K562 (cell line): ENCODE data around the gene ZC3H7B. TPM values are rescaled to one million over a fixed set of nuclear protein-coding genes. Genes with fewer than 3 reads are reported as not detected.

Experiments
- ARID2 ChIP-seq: fragments of 450-650 bp; IDR thresholded peaks from 2 replicates; pipeline ENCODE4 v1.6.1; 2017; ENCODE audit warnings: antibody characterized with exemption, mild to moderate bottlenecking
- BCOR ChIP-seq: fragments of 450-650 bp; IDR thresholded peaks from 2 replicates; pipeline ENCODE4 v1.6.1; 2016
- EP400 ChIP-seq: fragments of 450-650 bp; IDR thresholded peaks from 2 replicates; pipeline ENCODE4 v1.6.1; 2017; ENCODE audit warnings: antibody characterized with exemption, mild to moderate bottlenecking, moderate library complexity
- HDGF ChIP-seq: fragments of 450-650 bp; IDR thresholded peaks from 2 replicates; pipeline ENCODE4 v1.6.1; 2016
- KDM5B ChIP-seq: fragments of 200-600 bp; sonication (generic); IDR thresholded peaks from 2 replicates; pipeline ENCODE4 v1.6.1; 2012; ENCODE audit warnings: low read depth, mild to moderate bottlenecking, moderate library complexity, low read length, control low read depth, inconsistent platforms; ENCODE audit not compliant: insufficient replicate concordance
- MAZ ChIP-seq, 2 experiments: fragments of 450-650 bp in 1 of 2; sonication (generic) in 1 of 2; formaldehyde crosslinking; IDR thresholded peaks in 1 of 2; conservative IDR thresholded peaks in 1 of 2; 2 replicates each; pipeline versions ENCODE4 v1.4.0 to v1.5.0; 2020; ENCODE audit warnings: mild to moderate bottlenecking in 1 of 2, missing genetic modification reagents in 1 of 2
- MBD2 ChIP-seq: sonication (generic); IDR thresholded peaks from 2 replicates; pipeline ENCODE4 v1.6.1; 2016; ENCODE audit warnings: low read depth, borderline replicate concordance
- PCBP2 ChIP-seq: fragments of 200-400 bp; formaldehyde crosslinking; IDR thresholded peaks from 2 replicates; pipeline ENCODE4 v1.6.1; 2018; ENCODE audit warnings: low read length, low read depth, mild to moderate bottlenecking, moderate library complexity; ENCODE audit not compliant: poor library complexity, severe bottlenecking
- SAP30 ChIP-seq: fragments of 200-600 bp; sonication (generic); IDR thresholded peaks from 2 replicates; pipeline ENCODE4 v1.6.1; 2012; ENCODE audit warnings: borderline replicate concordance, low read depth, mild to moderate bottlenecking, moderate library complexity, low read length, control low read depth, inconsistent platforms; ENCODE audit not compliant: insufficient read depth, poor library complexity, severe bottlenecking
- ZBTB7A ChIP-seq: IDR thresholded peaks from 2 replicates; pipeline ENCODE4 v1.6.1; 2011; ENCODE audit warnings: low read depth, mild to moderate bottlenecking, low read length, moderate library complexity, borderline replicate concordance; ENCODE audit not compliant: control insufficient read depth
- ZFP36 ChIP-seq: fragments of 150-350 bp; IDR thresholded peaks from 2 replicates; pipeline ENCODE4 v1.6.1; 2018; ENCODE audit warnings: low read length, low read depth; ENCODE audit not compliant: partially characterized antibody
- ZNF280A ChIP-seq: fragments of 450-650 bp; IDR thresholded peaks from 2 replicates; pipeline ENCODE4 v1.6.1; 2018; ENCODE audit warnings: mild to moderate bottlenecking, low read depth; ENCODE audit not compliant: partially characterized antibody
- ZNF507 ChIP-seq: conservative IDR thresholded peaks from 2 replicates; pipeline ENCODE4 v1.6.1; 2017; ENCODE audit warnings: missing genetic modification characterization, missing compliant biosample characterization
- polyA plus RNA-seq, 8 experiments: library from polyadenylated mRNA; depleted of rRNA in 4 of 8; stranded (reverse) in 5 of 8; unstranded in 3 of 8; fragments of >200 nt; fragmentation: Nextera tagmentation in 2 of 8; fragmentation: Illumina TruSeq in 1 of 8; extraction: Ambion mirVana in 2 of 8; extraction: Trizol in 1 of 8; gene quantifications; 2 replicates each; pipeline versions ENCODE4 v1.2.1 to v1.2.3, GENCODE V29; 2011 to 2014; ENCODE audit warnings: inconsistent platforms in 1 of 8, missing spikeins in 1 of 8
- total RNA-seq, 7 experiments: library from RNA; depleted of rRNA in 6 of 7; stranded (reverse); fragments of >200 nt in 6 of 7; fragmentation: Illumina TruSeq in 2 of 7; extraction: Trizol in 2 of 7; gene quantifications; 2 replicates each; pipeline versions ENCODE4 v1.2.1 to v1.2.3, GENCODE V29; 2011 to 2021; ENCODE audit warnings: low replicate concordance in 1 of 7
- TF ChIP-seq, protein P1 (sequence below): fragments of 200-800 bp; sonication (Bioruptor generic); IDR thresholded peaks from 2 replicates; pipeline ENCODE4 v1.6.1; 2017; ENCODE audit warnings: missing genetic modification characterization, missing compliant biosample characterization
- TF ChIP-seq, protein P2 (sequence below), 2 experiments: IDR thresholded peaks; 2 replicates each; pipeline ENCODE4 v1.6.1; 2011; ENCODE audit warnings: borderline replicate concordance in 1 of 2, control low read depth in 1 of 2, low read depth in 1 of 2, low read length in 1 of 2, mild to moderate bottlenecking in 1 of 2, mixed read lengths in 1 of 2, moderate library complexity in 1 of 2; ENCODE audit not compliant: insufficient read depth in 1 of 2, insufficient read length in 1 of 2, poor library complexity in 1 of 2, severe bottlenecking in 1 of 2; ENCODE audit errors: extremely low read depth in 1 of 2

Gene ZC3H7B
- total and polyA plus RNA-seq, 9 of the 15 experiments (the other 6 are each of a cell fraction or from before 2014, with no cell fraction given), result 0.07 to 49.8 (median 26.8) TPM

DNA sequence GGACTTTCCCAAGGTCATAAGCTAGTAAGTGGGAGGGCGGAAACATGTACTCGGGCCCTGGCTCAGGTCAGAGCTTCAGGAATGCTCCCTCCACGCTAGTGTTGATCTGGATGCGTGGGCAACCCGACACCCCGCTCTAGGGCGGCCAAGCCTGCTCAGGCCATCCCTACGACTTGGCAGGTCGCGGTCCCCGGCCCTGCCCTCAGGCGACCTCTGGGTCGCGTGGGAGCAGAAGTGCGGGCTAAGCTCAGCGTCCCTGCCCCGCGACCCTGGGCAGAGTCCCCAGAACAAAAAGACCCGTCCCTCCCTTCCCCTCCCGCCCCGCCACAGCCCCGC lies 79.6 kb downstream of the ZC3H7B start (continued):
- TF ChIP-seq ZNF280A, result no peak
- TF ChIP-seq ZNF507 (tag), result no peak
- TF ChIP-seq ZBTB7A, result peak; percentile 36; the same call in 1 of the 2 replicates
- peak; percentile 65; the same call in 1 of the 2 replicates for TF ChIP-seq EP400
- TF ChIP-seq ARID2, result no peak
- TF ChIP-seq MBD2, result 0 out of 2 replicates have a peak, but pooled peaks have one; percentile 8
- TF ChIP-seq HDGF, result no peak
- TF ChIP-seq SAP30, result peak; percentile 64
- TF ChIP-seq, protein P1, sequence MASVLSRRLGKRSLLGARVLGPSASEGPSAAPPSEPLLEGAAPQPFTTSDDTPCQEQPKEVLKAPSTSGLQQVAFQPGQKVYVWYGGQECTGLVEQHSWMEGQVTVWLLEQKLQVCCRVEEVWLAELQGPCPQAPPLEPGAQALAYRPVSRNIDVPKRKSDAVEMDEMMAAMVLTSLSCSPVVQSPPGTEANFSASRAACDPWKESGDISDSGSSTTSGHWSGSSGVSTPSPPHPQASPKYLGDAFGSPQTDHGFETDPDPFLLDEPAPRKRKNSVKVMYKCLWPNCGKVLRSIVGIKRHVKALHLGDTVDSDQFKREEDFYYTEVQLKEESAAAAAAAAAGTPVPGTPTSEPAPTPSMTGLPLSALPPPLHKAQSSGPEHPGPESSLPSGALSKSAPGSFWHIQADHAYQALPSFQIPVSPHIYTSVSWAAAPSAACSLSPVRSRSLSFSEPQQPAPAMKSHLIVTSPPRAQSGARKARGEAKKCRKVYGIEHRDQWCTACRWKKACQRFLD, result peak; percentile 51; the same call in 1 of the 2 replicates
- TF ChIP-seq, protein P2, sequence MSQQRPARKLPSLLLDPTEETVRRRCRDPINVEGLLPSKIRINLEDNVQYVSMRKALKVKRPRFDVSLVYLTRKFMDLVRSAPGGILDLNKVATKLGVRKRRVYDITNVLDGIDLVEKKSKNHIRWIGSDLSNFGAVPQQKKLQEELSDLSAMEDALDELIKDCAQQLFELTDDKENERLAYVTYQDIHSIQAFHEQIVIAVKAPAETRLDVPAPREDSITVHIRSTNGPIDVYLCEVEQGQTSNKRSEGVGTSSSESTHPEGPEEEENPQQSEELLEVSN (IDR thresholded peaks at IDR 0.05; ENCODE audit: borderline replicate concordance in 1 of 2, extremely low read depth in 1 of 2, insufficient read depth in 1 of 2, insufficient read length in 1 of 2, low read depth in 1 of 2, low read length in 1 of 2, poor library complexity in 1 of 2, severe bottlenecking in 1 of 2), result peak in 1 of 2 experiments; percentile 49
- peak in 1 of 2 experiments; percentile 43; a peak in 1 of 4 replicates for TF ChIP-seq MAZ (CRISPR knock-in tag; conservative IDR thresholded peaks at IDR 0.05 in 1 of 2, IDR thresholded peaks at IDR 0.05 in 1 of 2)
- TF ChIP-seq PCBP2, result no peak
- no peak for TF ChIP-seq BCOR
- TF ChIP-seq KDM5B, result peak; percentile 36
- no peak for TF ChIP-seq ZFP36
